HG03558 (cell line): ENCODE data around the gene RNF114.
"Not testable (repeated sequence)": the region's sequence is repeated elsewhere in the genome, so short reads cannot be mapped to it uniquely, and the experiment has no call there.

Experiments used
- ATAC-seq: cut with Tn5 transposase; IDR thresholded peaks from one replicate; pipeline ENCODE4 v1.9.1; 2021; ENCODE audit warnings: moderate number of reproducible peaks; ENCODE audit not compliant: unreplicated experiment; ENCODE audit errors: extremely low read depth

RNF114 gene

DNA sequence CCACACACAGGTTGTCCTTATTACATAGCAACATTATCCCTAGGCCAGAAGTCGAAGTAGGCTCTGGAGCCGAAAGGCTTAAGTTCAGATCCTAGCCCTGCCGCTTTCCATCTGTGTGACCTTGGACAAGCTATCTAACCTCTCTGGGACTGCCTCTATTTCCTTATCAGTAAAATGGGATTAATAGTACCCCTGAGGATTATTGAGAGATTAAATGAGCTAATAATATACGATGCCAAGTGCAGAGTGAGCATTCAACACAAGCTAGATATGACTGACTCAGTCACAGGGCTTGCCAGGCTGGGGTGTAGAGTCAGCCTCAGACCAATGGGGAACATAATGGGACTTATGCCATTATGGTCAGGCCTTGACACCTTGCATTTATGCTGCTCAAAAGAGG, 11.9 kb upstream of the RNF114 start:
- ATAC-seq = no peak

- no peak for ATAC-seq
Measured at GRCh38 chr20:49925901-49926454, 10.2 kb upstream of the RNF114 start.

GRCh38 chr20:49928411-49929141, 7.6 kb upstream of the RNF114 start:
- ATAC-seq = no peak

- no peak for ATAC-seq
Measured at GRCh38 chr20:49929142-49929494, 7.1 kb upstream of the RNF114 start.

DNA sequence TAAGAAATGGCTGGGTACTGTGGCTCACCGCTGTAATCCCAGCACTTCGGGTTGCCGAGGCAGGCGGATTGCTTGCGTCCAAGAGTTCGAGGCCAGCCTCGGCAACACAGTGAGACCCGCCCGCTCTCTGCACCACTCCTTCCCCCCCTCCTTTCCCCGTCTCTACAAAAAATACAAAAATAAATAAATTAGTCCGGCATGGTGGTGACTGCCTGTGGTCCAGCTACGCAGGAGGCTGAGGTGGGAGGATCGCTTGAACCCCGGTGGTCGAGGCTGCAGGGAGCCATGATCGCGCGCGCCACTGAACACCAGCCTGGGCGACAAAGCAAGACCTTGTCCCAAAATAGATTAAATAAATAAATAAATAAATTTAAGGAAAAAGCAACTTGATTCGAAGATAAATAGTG, 448 bp upstream of the RNF114 start:
- ATAC-seq = no peak

DNA sequence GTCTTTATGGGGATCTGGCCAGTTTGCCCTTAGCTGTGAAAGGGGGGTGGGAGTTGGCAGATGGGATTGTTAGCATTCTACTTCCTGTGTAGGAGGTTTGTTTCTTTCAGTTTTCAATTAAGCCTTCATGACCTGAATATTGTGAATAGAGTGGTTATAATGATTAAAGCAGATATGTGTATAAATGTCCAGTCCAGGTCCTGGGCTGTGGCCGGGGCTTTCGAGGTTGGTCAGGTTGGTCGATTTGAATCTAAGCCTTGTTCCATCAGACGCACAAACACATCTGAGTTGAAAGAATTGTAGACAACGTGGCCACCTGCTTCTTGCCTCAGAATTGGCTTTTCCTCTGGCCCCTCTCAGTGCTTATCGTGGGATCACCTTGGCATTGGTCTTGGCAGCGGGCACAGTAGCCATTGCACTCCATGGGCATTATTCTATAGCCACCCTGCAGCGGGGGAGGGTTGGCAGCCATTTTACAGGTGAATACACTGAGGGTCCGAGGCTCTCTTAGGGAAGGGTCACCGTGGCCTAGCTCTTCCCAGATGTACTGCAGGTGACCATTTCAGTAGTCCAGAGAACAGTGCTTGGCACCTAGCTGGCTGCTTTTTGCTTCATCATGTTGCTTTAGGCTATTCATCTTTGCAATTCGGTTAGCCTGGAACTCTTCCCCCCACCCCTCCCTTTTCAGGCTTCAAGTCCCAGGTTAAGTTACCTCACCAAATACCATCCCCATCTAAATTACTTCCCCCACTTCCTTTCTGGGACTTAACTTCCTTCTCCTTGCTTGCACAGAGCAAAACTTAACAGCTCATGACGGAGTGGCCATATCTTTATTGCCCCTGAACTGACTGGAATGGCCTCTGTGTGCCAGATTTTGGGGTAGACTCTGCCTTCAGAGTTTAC, 1.1 kb downstream of the RNF114 start:
- no peak for ATAC-seq

GRCh38 chr20:49938173-49939163, 2.3 kb downstream of the RNF114 start:
- ATAC-seq = no peak

DNA sequence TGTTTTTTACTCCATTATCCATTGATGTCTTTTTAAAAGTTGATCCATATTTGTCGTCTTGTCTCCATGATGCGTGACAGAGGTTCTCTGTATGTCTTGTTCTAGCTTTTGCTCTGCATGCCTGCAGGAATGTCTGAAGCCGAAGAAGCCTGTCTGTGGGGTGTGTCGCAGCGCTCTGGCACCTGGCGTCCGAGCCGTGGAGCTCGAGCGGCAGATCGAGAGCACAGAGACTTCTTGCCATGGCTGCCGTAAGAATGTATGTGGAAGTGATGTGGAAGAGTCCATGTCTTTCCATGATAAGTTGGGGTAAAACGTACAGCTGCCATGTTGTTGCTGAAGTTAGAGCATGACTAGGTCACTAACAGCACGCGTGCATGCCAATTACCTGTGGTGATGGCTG, 5.3 kb downstream of the RNF114 start:
- no peak for ATAC-seq

- ATAC-seq = no peak
Measured at GRCh38 chr20:49942303-49942702, 6.1 kb downstream of the RNF114 start.

DNA sequence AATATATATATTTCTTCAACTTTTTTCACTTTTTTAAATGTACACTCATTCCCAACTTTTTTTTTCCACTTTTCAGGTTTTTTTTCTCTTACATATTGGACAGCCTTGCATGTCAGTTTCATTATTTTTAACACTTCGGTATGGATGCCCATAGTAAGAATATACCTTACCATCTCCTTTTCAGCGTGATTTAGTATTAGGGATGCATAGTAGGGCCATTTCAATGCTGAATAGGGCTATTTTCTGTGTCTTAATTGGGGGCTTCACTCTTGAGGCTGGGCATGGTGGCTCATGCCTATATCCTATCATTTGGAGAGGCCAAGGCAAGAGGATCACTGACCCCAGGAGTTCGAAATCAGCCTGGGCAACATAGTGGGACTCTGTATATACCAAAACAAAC, 6.7 kb downstream of the RNF114 start:
- ATAC-seq = no peak

GRCh38 chr20:49945306-49945700, 9.1 kb downstream of the RNF114 start:
- ATAC-seq = no peak

DNA sequence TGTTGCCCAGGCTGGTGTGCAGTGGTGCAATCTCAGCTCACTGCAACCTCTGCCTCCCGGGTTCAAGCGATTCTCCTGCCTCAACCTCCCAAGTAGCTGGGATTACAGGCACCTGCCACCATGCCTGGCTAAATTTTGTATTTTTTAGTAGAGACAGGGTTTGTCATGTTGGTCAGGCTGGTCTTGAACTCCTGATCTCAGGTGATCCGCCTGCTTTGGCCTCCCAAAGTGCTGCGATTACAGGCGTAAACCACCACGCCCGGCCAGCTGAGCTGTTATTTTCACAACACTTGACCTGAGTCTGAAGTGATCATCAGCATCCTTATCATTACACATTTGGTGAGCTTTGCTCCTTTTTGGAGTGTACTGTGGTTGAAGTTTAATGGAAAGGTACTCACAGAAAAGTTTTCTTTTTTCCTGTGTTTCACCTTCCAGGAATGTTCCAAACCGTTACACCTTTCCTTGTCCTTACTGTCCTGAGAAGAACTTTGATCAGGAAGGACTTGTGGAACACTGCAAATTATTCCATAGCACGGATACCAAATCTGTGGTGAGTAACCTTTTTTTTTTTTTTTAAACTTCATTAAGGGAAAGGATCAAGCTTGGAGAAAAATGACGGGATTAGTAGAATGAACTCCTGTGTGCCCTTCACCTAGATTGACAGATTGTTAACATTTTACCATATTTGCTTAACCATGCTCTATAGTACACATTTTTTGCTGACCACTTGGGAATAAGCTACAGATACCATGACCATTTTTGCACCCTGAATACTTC, 9.7 kb downstream of the RNF114 start:
- ATAC-seq = no peak

GRCh38 chr20:49948178-49948577, 12.0 kb downstream of the RNF114 start:
- ATAC-seq = no peak

DNA sequence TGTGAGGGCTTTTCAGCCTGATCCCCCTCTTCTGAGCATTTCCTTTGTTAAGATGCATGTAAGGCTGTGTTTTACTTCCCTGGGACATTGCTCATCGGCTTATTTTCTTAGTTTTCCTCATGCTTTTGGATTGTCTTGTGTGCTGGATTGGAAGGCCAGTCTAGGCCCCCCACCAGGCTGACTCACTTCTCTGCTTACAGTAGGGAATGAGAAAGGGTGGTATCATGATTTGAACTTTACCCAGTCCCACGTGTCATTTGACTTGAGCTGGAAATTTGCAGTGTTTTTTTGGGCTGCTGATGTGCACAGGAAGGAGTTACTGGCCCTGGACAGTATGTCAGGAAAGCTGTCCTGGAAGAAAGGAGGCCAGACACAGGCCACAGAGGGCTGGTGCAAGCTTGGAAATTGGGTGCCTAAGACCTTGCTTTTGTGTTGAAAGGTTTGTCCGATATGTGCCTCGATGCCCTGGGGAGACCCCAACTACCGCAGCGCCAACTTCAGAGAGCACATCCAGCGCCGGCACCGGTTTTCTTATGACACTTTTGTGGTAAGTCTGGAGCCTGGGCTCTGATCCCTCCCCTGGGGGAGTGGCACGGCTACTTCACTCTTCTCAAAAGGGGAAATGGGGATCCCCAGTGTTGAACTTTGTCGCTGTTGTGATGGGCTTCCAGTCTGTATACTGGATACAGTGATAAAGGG, 12.8 kb downstream of the RNF114 start:
- ATAC-seq = no peak

DNA sequence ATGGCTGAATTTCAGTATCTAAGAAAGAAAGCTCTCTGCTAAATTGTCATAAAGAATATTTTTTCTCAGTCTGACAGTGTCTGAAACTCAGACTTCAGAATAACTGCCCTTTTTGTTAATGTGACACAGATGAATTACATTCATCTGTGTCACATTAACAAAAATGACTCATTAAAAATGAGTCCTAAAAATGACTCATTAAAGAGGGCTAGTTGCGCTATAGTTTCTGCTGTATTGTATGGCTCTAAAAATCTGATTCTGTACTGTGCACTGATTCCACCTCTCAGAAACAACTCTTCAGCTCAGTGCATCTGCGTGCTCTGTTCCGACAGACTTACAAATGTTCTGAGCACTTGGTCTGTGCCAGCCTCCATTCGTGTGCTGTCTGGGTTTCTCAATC, 15.0 kb downstream of the RNF114 start:
- no peak for ATAC-seq

DNA sequence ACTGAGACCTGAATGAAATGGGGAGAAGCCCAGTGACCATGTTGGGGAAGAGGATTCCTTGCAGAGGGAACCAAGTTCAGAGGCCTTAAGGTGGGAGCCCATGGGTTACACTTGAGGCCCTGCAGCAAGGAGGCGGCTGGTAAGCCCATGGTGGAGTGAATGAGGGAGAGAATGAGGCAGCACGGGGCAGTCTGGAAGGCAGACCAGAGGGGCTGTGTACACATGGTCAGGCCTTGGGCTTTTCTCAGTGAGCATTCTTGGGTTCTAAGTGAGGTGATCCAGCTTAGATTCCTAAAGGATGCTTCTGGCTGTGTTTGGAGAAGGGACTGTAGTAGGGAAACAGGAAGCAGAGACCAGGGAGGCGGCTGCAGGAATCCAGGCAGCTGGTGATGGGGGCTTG, 19.0 kb downstream of the RNF114 start:
- ATAC-seq = no peak

DNA sequence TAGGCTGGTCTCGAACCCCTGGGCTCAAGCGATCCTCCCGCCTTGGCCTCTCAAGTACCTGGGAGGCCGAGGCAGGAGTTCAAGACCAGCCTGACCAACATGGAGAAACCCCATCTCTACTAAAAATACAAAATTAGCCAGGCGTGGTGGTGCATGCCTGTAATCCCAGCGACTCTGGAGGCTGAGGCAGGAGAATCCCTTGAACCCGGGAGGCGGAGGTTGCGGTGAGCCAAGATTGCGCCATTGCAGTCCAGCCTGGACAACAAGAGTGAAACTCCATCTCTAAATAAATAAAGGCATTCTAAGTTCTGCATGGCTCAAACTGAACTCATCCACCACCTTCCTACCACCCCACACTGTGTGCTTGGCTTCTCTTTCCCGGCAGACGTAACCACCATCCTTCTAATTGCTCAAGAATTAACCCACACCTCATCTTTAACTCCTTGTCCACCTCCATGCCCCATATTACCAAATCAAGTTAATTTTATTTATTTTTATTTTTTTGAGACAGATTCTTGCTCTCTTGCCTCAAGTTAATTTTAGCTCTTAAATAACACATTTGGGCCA, 19.7 kb downstream of the RNF114 start:
- not testable (repeated sequence) for ATAC-seq

DNA sequence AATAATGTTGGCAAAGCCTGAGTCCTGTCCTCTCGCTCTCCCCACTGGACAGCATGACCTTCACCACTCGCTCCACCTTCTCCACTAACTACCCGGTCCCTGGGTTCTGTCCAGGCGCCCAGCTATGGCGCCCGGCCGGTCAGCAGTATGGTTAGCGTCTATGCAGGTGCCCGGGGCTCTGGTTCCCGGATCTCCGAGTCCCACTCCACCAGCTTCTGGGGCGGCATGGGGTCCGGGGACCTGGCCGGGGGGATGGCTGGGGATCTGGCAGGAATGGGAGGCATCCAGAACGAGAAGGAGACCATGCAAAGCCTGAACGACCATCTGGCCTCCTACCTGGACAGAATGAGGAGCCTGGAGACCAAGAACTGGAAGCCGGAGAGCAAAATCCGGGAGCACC, 20.5 kb downstream of the RNF114 start:
- ATAC-seq = no peak
